Measurements from ENCODE around the gene ALDH7A1.
"Not testable (repeated sequence)": the region's sequence is repeated elsewhere in the genome, so short reads cannot be mapped to it uniquely, and the experiment has no call there.

The ALDH7A1 gene

DNA sequence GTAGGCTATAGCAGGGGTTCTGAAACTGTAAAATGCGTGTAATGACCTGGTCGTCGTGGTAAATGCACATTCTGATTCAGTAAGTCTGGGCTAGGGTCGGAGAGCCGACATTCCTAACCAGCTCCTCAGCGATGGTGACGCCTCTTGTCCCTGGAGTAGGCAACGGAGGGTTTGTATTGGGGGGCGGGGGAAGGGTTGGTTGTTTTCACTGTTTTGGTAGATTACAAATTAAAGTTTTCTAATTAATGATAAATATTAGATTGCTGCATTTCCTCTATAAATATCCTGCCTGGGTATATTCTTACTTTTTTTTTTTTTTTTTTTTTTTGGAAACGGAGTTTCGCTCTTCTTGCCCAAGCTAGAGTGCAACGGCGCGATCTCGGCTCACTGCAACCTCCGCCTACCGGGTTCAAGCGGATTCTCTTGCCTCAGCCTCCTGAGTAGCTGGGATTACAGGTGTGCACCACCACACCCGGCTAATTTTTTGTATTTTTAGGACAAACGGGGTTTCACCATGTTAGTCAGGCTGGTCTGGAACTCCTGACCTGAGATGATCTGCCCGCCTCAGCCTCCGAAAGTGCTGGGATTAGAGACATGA lies 566 bp upstream of the ALDH7A1 start:
- no peak for DNase-seq (ENCODE audit: low read depth, low spot score)

DNA sequence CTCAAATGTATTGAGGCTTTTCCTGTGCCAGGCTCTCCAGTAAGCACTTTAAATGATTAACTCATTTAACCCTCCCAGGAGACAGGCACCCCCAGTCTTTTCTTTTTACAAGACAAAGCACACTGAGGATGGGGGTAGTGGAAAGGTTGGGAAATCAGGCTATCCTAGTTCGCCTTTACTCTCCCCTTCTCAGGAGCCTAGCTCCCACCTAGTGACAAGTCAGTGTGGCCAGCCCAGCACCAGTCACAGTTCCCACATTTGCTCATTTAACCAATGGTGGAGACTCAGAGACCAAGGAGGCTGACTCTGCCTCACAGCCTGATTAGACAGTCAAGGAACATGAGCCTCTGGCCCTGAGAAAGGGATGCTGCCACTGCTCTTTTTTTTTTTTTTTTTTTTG lies 3.5 kb downstream of the ALDH7A1 start:
- DNase-seq (ENCODE audit: low read depth, low spot score) = no peak

DNA sequence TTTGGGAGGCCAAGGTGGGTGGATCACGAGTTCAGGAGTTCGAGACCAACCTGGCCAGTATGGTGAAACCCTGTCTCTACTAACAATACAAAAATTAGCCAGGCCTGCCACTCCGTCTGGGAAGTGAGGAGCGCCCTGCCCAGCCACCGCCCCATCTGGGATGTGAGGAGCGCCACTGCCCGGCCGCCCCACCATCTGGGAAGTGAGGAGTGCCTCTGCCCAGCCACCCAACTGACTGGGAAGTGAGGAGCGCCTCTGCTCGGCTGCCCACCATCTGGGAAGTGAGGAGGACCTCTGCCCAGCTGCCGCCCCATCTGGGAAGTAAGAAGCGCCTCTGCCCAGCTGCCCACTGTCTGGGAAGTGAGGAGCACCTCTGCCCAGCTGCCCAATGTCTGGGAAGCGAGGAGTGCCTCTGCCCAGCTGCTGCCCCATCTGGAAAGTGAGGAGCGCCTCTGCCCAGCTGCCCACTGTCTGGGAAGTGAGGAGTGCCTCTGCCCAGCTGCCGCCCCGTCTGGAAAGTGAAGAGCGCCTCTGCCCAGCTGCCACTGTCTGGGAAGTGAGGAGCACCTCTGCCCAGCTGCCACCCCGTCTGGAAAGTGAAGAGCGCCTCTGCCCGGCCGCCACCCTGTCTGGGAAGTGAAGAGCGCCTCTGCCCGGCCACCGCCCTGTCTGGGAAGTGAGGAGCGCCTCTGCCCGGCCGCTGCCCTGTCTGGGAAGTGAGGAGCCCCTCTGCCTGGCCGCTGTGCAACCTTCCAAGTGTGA lies 5.3 kb downstream of the ALDH7A1 start:
- DNase-seq (ENCODE audit: low read depth, low spot score) = no peak

DNA sequence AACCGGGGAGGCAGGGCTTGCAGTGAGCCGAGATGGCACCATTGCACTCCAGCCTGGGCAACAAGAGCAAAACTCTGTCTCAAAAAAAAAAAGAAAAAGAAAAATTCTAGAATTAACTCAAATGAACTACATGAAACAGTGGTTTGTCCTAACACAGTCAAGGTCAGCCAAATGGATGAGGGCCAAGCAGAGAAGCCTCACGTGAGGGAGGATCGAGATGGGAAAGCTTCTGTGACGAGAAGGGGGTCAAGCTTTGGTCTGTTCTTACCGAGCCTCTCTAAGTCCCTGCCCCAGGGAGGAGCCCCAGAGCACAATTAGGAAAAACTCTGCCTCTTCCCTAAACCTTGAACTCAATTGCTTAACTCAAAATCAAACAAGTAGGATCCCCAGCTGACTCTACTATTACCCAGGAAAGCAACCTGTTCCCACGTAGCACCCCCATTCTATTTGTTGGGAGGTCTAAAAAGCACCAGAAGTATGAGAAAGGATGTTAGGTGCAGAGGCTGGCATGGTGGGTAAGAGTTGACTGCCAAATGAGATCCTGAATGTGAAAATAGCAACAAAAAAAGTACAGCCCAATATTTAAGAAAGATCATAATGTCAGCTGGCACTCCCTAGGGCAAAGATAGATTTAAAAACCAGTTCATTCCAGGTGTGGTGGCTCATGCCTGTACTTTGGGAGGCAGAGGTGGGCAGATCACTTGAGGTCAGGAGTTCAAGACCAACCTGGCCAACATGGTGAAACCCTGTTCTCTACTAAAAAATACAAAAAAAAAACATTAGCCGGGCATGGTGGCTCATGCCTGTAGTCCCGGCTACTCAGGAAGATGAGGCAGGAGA lies 7.2 kb downstream of the ALDH7A1 start:
- DNase-seq (ENCODE audit: low read depth, low spot score) = no peak

DNA sequence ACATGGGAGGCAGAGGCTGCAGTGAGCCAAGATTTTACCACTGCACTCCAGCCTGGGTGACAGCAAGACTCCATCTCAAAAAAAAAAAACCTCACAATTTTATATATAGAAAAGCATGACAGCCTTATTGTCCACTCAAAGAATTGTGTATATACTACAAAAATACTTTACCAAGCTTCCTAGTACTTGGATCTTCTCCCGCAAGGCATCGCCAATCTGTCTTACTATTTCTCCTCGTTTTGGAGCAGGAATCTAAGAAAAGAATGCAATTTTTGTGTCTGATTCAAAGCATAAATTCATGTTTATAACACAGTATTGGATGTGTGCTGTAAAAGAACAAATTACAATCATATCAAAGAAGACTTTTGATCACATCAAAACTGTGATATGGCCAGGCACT lies 11.3 kb downstream of the ALDH7A1 start:
- DNase-seq (ENCODE audit: low read depth, low spot score) = no peak

DNA sequence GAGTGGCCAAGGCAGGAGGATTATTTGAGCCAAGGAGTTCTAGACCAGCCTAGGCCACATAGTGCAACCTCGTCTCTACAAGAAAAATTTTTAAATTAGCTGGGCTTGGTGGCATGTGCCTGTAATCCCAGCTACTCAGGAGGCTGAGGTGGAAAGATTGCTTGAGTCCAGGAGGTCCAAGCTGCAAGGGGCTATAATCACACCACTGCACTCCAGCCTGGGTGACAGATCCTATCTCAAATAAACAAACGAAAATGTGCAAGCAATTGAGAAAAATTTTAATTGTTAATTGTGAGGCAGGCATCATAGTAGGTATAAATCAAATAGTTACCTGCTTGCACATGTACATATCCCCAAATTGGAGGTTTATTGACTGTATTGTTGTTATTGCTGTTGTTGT lies 15.3 kb downstream of the ALDH7A1 start:
- no peak for DNase-seq (ENCODE audit: low read depth, low spot score)

DNA sequence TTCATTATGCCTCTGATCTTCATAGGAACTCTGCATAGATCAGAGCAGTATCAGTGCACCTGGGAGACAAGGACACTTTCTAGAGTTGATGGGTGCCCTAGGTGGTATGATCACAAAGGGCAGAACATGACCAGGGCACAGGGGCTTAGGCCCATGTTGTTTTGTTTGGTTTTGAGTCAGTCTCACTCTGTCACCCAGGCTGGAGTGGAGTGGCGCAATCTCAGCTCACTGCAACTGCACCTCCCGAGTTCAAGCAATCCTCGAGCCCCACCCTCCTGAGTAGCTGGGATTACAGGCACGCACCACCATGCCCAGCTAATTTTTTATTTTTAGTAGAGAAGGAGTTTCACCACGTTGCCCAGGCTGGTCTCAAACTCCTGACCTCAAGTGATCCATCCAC lies 17.6 kb downstream of the ALDH7A1 start:
- no peak for DNase-seq (ENCODE audit: low read depth, low spot score)

DNA sequence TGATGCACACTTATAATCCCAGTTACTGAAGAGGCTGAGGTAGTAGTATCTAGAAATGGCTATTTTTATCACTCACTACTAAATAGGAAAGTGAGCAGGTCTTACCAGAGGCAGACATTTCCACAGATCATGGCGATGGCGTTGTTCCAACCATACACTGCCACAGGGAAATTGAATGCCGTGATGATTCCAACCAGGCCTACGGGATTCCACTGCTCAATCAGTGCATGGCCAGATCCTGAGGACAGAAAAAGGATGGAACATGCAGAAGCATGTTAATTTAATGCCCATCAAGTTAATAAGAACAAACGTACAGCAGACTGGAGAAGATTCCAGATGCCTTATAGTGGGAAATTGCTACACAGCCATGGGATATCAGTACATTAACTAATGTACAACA lies 18.0 kb downstream of the ALDH7A1 start:
- no peak for DNase-seq (ENCODE audit: low read depth, low spot score)

DNA sequence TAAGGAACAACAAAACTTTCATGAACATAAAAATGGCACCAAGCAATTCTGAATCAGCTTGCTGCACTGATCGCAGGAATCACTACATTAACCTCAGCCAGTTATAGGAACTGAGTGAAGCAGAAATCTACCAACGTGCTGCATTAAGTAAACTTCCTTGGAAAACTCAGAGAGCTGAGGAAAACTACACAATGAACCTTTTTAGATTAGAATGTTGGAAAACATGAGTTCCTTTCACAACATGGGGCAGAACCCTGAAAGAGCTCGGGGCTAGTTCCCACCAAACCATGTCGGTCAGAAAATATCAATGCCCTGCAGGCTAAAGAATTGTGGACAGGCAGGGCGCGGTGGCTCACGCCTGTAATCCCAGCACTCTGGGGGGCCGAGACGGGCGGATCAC lies 19.4 kb downstream of the ALDH7A1 start:
- no peak for DNase-seq (ENCODE audit: low read depth, low spot score)

DNA sequence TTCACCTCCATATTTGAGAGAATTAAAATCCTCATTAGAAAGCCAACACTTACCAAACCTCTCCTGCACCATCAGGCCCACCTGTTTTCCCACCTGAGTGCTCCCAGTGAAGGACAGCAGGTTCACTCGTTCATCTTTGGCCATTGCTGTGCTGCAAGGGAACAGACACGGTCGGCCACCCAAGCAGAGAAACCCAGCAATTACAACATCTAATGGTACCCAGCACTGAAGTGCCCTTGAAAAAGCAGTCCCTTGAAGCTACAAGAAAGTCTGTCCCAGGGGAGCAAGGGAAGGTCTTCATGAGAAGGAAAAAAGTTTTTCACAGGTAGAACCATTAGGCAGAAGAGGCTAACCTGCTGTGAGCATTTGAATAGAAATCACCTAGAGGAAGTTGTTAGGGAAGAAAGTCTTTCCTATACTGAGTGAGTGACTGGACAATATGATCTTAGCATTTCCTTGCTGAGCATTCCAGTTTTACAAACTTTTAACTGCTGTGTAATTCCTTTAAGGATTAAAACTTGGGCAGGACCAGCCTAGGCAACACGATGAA lies 26.7 kb downstream of the ALDH7A1 start:
- no peak for DNase-seq (ENCODE audit: low read depth, low spot score)

DNA sequence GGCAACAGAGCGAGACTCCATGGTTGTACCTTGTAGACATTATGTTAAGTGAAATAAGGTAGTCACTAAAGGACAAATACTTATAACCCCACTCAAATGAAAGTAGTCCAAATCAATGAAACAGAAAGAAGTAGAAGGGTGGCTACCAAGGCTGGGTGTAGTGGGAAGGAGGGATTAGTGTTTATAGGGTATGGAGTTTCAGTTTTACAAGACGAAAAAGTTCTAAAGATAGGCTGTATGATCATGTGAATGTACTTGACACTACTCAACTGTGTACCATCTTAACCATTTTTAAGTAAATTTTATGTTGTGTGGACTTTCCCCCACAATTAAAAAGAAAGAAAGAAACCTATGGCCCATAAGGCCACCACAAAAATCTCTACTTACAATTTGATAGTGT lies 32.2 kb downstream of the ALDH7A1 start:
- DNase-seq (ENCODE audit: low read depth, low spot score) = no peak

DNA sequence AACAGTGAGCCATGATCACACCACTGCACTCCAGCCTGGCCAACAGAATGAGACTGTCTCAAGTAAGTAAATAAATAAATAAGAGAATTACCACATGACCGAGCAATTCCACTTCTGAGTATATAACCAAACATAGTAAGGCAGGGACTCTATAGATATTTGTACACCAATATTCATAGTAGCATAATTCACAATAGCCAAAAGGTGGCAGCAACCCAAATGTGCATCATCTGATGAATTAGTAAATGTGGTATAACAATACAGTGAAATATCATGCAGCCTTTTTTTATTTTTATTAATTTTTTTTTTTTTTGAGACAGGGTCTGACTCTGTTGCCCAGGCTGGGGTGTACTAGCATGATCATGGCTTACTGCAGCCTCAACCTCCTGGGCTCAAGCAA lies 33.1 kb downstream of the ALDH7A1 start:
- peak; percentile 9 for DNase-seq (ENCODE audit: low read depth, low spot score)

DNA sequence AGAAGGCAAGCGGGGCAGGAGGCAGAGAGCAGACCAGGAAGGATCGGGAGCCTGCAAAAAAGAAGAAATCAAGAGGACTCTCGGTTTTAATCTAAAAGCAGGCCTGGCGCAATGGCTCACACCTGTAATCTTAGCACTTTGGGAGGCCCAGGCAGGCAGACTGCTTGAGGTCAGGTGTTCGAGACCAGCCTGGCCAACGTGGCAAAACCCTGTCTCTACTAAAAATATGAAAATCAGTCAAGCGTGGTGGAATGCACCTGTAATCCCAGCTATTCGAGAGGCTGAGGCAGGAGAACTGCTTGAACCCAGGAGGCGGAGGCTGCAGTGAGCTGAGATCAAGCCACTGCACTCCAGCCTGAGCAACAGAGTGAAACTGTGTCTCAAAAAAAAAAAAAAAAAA lies 39.9 kb downstream of the ALDH7A1 start:
- DNase-seq (ENCODE audit: low read depth, low spot score) = not testable (repeated sequence)

DNA sequence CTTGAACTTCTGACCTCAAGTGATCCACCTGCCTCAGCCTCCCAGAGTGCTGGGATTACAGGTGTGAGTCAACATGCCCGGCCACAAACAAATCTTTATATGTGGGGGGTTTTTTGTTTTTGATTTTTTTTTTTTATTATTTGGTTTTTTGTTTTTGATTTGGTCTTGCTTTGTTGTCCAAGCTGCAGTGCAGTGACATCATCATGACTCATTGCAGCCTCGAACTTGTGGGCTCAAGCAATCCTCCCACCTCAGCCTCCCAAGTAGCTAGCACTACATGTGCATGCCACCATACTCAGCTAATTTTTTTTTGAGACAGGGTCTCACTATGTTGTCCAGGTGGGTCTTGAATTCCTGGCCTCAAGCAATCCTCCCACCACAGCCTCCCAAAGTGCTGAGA lies 42.4 kb downstream of the ALDH7A1 start:
- no peak for DNase-seq (ENCODE audit: low read depth, low spot score)

DNA sequence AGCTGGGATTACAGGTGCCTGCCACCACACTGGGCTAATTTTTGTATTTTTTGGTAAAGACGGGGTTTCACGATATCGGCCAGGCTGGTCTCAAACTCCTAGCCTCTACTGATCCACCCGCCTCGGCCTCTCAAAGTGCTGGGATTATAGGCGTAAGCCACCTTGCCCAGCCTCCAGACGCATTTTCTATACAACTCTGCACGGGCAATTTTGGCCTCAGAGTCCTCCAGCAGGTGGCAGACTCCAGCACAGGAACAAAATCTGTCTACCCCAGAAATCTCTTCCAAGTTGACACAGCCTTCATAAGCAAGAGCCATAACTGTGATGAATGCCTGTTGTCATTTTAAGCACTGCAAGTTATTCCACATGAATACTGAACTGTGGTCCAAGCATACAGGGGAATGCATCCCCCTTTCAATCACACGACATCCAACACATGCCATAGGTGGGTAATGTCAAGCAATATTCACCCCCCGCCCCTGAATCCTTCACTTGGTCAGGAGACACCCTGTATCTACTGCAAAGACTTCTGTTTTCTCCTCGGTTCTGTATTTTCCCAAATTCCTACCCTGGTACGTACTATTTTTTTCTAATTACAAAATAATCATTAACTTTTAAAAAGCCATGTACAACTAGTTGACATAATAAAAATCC lies 50.8 kb downstream of the ALDH7A1 start:
- DNase-seq (ENCODE audit: low read depth, low spot score) = peak; percentile 40

DNA sequence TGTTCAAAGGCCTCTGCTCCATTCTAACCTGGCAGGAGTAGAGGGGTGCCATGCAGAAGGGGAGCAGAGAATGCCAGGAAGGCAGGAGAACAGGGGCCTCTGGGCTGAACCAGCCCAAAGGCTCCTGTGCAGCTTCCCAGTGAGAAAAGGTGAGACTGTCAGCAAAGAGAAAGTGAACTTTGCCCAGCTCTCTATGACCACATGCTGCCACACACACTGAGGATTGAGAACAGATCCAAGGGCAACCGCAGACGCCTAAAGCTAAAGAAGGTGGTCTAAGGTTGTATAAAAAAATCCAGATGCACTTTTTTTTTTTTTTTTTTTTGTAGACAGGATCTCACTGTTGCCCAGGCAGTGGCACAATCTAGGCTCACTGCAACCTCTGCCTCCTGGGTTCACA lies 51.4 kb downstream of the ALDH7A1 start:
- no peak for DNase-seq (ENCODE audit: low read depth, low spot score)

DNA sequence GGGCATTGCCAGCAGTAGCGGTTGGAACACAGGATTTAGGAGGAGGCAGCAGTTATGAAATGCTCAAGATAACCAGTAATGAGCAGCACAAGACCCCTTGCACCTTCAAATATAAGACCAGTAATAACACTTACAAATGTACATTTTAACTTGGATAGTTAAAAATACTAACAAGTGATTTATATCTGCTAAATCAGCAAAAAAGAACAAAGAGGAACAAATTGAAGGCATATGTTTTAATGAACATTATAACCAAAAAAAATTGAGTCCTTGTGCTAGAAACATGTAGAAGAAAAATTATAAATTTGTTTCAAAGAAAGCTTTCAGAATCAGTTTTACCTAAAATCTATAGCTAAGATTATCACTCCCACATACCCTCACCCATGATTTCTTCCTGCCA lies 52.0 kb downstream of the ALDH7A1 start:
- no peak for DNase-seq (ENCODE audit: low read depth, low spot score)

DNA sequence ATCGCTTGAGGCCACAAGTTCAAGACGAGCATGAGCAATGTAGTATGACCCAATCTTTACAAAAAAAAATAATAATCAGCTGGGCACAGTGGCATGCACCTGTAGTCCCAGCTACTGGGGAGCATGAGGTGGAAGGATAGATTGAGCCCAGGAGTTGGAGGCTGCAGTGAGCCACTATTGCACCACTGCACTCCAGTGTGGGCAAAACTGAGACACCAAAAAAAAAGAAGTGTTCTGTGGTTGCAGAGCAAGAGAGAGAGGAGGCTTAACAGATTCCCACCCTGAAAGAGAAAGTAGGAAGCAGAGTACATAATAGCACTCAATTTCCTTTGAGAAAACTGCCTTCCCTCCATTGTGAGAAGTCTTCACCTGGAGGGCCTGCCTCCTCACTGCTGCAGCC lies 52.6 kb downstream of the ALDH7A1 start:
- no peak for DNase-seq (ENCODE audit: low read depth, low spot score)

DNA sequence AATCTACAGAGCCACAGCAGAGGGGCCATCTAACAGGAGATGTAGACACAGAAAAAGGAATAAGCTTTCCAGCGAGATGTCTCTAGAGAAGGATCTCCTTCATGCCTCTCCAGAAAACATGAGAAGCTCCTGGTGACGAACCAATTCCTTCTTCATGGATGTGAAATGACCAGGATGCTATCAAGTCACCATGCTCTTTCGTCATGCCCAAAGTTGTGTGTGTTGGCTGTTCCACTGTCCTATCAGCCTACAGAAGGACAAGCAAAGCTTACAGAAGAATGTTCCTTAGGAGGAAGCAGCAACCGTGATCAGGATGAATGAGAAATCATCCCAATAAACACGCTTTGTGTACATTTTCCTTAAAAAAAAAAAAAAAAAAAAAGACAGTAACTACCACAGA lies 54.4 kb downstream of the ALDH7A1 start:
- no peak for DNase-seq (ENCODE audit: low read depth, low spot score)

DNA sequence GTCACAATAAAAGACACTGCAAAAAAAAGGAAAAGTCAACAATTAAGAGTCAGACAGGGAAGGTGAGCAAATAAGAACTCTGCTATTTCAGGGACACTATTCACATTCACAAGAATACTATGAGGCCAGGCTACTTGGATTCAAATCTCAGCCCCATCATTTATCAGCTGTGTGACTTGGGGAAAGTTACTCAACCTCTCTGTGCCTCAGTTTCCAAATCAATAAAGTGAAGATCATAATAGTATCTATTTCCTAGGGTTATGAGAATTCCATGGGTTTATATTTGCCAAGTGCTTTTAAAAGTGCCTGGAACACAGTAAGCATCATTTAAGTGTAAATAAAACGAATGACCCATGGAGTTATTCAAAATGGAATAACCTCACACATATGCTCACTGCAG lies 56.4 kb downstream of the ALDH7A1 start:
- DNase-seq (ENCODE audit: low read depth, low spot score) = no peak

DNA sequence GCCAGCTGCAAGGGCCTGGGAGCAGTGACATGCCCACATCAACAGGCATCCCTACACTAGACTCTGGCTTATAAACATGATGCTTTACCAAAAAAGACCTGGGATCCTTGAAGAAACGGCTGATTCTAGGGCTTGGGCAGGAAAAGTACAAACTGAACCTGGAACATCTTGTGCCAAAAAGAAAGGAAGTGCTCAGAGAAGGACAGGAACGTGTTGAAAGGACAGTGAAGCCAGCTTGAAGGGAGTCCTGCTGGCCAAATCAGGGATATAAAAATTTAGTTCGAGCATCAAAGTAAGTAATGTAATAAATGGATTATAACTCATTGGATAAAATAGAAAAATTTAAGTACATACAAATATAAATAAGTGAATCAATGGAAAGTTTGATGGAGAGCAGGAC lies 58.1 kb downstream of the ALDH7A1 start:
- no peak for DNase-seq (ENCODE audit: low read depth, low spot score)
